GM18499 (cell line): ENCODE data around the gene HBG1.
"Not testable (repeated sequence)": the region's sequence is repeated elsewhere in the genome, so short reads cannot be mapped to it uniquely, and the experiment has no call there.

Experiments used
- ATAC-seq: cut with Tn5 transposase; IDR thresholded peaks from one replicate; pipeline ENCODE4 v1.9.1; 2021; ENCODE audit warnings: moderate number of reproducible peaks; ENCODE audit not compliant: insufficient read depth, unreplicated experiment

HBG1 gene

GRCh38 chr11:5250543-5251204 lies 1.0 kb upstream of the HBG1 start:
- ATAC-seq, result no peak

- not testable (repeated sequence) for ATAC-seq
Observed at GRCh38 chr11:5248498-5248897, 1.2 kb downstream of the HBG1 start.

GRCh38 chr11:5247472-5248192 lies 2.0 kb downstream of the HBG1 start:
- no peak for ATAC-seq

GRCh38 chr11:5246772-5247471 lies 2.7 kb downstream of the HBG1 start:
- no peak for ATAC-seq

- no peak for ATAC-seq
Observed at GRCh38 chr11:5245155-5245554, 4.5 kb downstream of the HBG1 start.

GRCh38 chr11:5243816-5244180 lies 5.9 kb downstream of the HBG1 start:
- ATAC-seq, result no peak

- ATAC-seq, result no peak
Observed at GRCh38 chr11:5242933-5243815, 6.5 kb downstream of the HBG1 start.

GRCh38 chr11:5242208-5242607 lies 7.4 kb downstream of the HBG1 start:
- no peak for ATAC-seq

GRCh38 chr11:5241458-5241857 lies 8.2 kb downstream of the HBG1 start:
- ATAC-seq, result no peak

GRCh38 chr11:5240458-5240857 lies 9.2 kb downstream of the HBG1 start:
- ATAC-seq, result no peak

GRCh38 chr11:5240056-5240455 lies 9.6 kb downstream of the HBG1 start:
- no peak for ATAC-seq

GRCh38 chr11:5239046-5239445 lies 10.6 kb downstream of the HBG1 start:
- ATAC-seq, result no peak

GRCh38 chr11:5238486-5238885 lies 11.2 kb downstream of the HBG1 start:
- no peak for ATAC-seq

- ATAC-seq, result no peak
Observed at GRCh38 chr11:5237420-5237819, 12.2 kb downstream of the HBG1 start.

GRCh38 chr11:5235364-5236095 lies 14.1 kb downstream of the HBG1 start:
- ATAC-seq, result no peak

GRCh38 chr11:5234381-5234834 lies 15.2 kb downstream of the HBG1 start, which contains the start of gene HBD:
Gene HBD, minus strand, starts transcription at chr11:5234483. Its CDS starts 50 bp downstream, at chr11:5234433.
- peak; percentile 79 for ATAC-seq

GRCh38 chr11:5233307-5233706 lies 16.4 kb downstream of the HBG1 start:
- no peak for ATAC-seq

GRCh38 chr11:5232821-5233220 lies 16.8 kb downstream of the HBG1 start:
- no peak for ATAC-seq

GRCh38 chr11:5232176-5232575 lies 17.5 kb downstream of the HBG1 start:
- no peak for ATAC-seq

GRCh38 chr11:5231111-5231510 lies 18.5 kb downstream of the HBG1 start:
- ATAC-seq, result no peak
